CD4-positive, alpha-beta T cell treated with Interleukin-21 for 1 hour (primary cell): ENCODE results near the gene ERCC6.

Experiments used
- DNase-seq: peaks from one replicate; pipeline ENCODE4 v3.0.0-alpha.2; 2020

ERCC6 gene

GRCh38 chr10:49508654-49509053 lies 30.3 kb downstream of the ERCC6 start:
- DNase-seq: no peak

GRCh38 chr10:49508249-49508648 lies 30.7 kb downstream of the ERCC6 start:
- DNase-seq: peak; percentile 59

GRCh38 chr10:49505589-49505988 lies 33.3 kb downstream of the ERCC6 start:
- DNase-seq: no peak

- no peak for DNase-seq
These were observed 33.8 kb downstream of the ERCC6 start for GRCh38 chr10:49505076-49505475.

DNA sequence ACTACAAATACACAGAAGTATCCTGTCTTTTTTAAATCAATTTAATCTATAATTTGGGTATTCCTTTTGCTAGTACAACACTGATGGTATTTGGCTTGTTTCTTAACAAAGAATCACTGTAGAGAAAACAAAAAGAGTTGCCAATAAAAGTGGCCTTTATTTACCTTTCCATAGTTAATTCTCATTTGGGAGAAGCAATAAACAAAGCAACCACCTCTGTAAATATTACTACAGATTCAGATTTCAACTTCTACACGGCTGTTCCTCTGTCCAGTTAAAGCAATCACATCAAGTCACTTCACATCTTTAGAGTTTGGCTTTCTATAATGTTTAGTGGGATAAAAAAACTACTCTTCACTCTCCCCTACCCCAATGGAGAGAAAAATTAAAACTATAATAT lies 34.4 kb downstream of the ERCC6 start:
- no peak for DNase-seq

GRCh38 chr10:49502358-49502757 lies 36.6 kb downstream of the ERCC6 start:
- no peak for DNase-seq

- DNase-seq: no peak
These were observed 38.5 kb downstream of the ERCC6 start for GRCh38 chr10:49500412-49500811.

DNA sequence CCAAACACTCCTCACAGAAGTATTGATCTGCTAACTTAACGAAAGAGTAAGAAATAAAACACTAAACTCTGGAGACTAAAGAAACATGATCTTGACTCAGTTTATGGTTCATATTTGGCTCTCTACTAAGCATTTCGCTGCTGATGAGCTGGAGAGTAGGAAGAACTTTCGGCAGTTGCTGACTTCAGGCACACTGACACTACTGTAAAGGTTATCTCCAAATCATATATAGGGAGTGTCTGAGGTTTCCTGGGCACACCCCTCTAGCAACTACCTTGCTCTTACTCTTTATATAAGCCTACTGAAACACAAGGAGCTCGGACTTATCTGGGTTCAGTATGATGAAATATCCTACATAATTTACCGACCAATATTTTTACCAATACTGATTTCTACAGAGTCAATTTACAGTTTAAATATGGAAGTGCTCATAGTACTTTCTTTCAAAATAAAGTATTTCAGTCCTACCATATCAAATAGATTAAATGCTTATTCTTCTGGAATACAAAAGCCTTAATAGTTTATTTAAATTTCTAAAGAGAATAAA lies 39.5 kb downstream of the ERCC6 start:
- DNase-seq: no peak

- no peak for DNase-seq
These were observed 40.5 kb downstream of the ERCC6 start for GRCh38 chr10:49498425-49498824.

GRCh38 chr10:49497358-49497757 lies 41.6 kb downstream of the ERCC6 start:
- no peak for DNase-seq

GRCh38 chr10:49488056-49488717 lies 50.7 kb downstream of the ERCC6 start:
- no peak for DNase-seq

DNA sequence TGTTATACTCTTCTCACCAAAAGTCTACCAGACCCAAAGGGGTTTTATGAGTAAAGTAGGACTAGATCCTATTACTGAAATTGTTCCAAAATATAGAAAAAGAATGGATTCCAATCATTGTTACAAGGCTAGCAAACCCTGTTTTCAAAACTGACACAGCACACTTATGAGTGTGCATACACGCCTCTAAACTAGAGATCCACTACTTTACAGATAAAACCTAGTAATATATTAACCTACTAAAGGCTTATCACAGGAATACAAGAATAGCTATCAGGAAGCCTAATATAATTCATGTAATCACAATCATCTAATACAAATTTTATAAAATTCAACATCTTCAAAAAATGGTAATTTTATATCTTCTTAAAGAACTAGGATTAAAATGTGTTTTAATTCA lies 52.2 kb downstream of the ERCC6 start:
- DNase-seq: no peak

DNA sequence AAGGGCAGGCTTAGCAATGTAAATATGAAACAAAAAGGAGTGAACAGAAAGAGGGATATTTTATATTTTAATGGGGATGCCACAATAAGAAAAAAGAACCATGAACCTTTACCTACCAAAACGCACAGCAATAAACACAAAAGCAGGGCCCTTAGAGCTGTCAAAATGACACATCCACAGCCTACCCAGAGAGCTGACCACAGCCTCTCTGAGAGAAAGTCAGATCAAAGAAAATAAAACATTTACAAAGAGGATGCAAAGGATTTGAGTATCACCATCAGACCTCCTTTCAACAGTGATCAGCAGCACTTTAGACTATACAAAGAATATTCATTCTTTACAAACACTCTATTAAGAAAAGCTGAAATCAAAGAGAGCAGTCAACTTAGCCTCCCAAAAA lies 52.9 kb downstream of the ERCC6 start:
- DNase-seq: no peak

DNA sequence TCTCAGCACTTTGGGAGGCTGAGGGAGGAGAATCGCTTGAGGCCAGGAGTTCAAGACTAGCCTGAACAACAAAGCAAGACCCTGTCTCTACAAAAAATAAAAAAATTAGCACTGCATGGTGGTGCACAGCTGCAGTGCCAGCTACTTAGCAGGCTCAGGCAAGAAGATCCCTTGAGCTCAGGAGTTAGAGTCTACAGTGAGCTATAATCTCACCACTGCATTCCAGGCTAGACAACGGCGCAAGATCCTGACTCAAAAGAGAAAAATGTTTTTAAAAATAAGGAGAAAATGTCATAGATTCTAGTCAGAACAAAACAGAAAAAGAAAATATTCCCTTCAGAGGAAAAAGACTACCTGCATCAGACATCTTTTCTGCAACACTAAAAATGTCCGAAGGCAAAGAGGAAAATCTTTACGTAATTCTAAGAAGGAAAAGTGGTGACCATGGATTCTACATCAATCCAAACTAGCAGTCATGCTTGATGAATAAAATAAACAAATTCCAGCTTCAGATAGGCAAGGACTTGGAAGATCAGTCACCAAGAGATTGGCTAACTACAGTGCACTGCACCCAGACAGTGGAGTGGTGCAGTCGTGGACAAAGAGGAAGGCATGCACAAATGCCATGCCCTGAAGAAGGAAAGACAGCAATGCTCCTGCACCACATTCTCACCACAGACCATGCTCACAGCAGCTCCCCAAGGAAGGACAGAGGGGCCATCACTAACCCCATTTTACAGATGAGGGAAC lies 54.3 kb downstream of the ERCC6 start:
- no peak for DNase-seq

GRCh38 chr10:49478819-49479218 lies 60.1 kb downstream of the ERCC6 start:
- DNase-seq: no peak

- no peak for DNase-seq
These were observed 64.0 kb downstream of the ERCC6 start for GRCh38 chr10:49474901-49475300.

DNA sequence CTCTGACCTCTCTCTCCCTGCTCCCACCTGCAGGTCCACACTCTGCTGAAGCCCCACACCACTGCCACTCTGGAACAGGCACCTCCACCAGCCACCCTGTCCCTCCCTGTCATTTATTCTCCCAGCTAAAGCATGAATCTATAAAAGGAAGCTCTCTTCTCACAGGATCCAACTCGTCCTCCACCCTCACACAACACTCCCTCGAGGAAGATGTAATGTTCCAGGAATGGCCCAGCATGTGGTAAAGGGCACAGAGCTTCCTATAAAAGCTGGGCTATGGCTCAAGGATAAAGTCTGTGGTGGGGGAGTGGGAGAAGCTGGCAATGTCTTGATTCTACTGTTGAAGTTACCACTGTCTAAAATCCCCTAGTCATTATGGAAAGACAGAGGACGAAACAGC lies 67.4 kb downstream of the ERCC6 start:
- no peak for DNase-seq

- DNase-seq: no peak
These were observed 73.2 kb downstream of the ERCC6 start for GRCh38 chr10:49465736-49466135.
